DMS 273 (cell line): ENCODE measurements around the gene PPIE.
A peak's percentile ranks its signal among the peaks of the same experiment; 100 is the strongest.
"Not testable (repeated sequence)": the region's sequence is repeated elsewhere in the genome, so short reads cannot be mapped to it uniquely, and the experiment has no call there.

ENCODE experiments used
- DNase-seq: peaks from one replicate; lab custom pipeline; 2025; ENCODE audit not compliant: unreplicated experiment; lab: John Stamatoyannopoulos, UW

The PPIE gene

GRCh38 chr1:39757501-39757900, 18.8 kb downstream of the PPIE start:
- DNase-seq = no peak

GRCh38 chr1:39758556-39759435, 20.1 kb downstream of the PPIE start:
- DNase-seq = no peak

GRCh38 chr1:39759436-39759726, 20.7 kb downstream of the PPIE start:
- no peak for DNase-seq

- DNase-seq = peak; percentile 90
Observed at GRCh38 chr1:39760074-39761008, 21.7 kb downstream of the PPIE start.

- no peak for DNase-seq
Observed at GRCh38 chr1:39761016-39761415, 22.3 kb downstream of the PPIE start.

- DNase-seq = peak; percentile 88
Observed at GRCh38 chr1:39761557-39762260, 23.0 kb downstream of the PPIE start.

- DNase-seq = no peak
Observed at GRCh38 chr1:39762550-39763540, 24.2 kb downstream of the PPIE start.

GRCh38 chr1:39763619-39764374, 25.1 kb downstream of the PPIE start:
- DNase-seq = not testable (repeated sequence)

GRCh38 chr1:39764512-39764911, 25.8 kb downstream of the PPIE start:
- DNase-seq = not testable (repeated sequence)

- not testable (repeated sequence) for DNase-seq
Observed at GRCh38 chr1:39766466-39766865, 27.8 kb downstream of the PPIE start.

- not testable (repeated sequence) for DNase-seq
Observed at GRCh38 chr1:39769502-39769901, 30.8 kb downstream of the PPIE start.

- DNase-seq = not testable (repeated sequence)
Observed at GRCh38 chr1:39770100-39771021, 31.7 kb downstream of the PPIE start.

GRCh38 chr1:39771022-39771532, 32.4 kb downstream of the PPIE start, which contains the start of gene OXCT2:
TSS of gene OXCT2 (minus strand) at chr1:39771348. CDS start at chr1:39771255, 93 bp downstream.
- not testable (repeated sequence) for DNase-seq

GRCh38 chr1:39773369-39773979, 34.8 kb downstream of the PPIE start:
- not testable (repeated sequence) for DNase-seq

GRCh38 chr1:39775141-39775540, 36.5 kb downstream of the PPIE start:
- not testable (repeated sequence) for DNase-seq

- DNase-seq = not testable (repeated sequence)
Observed at GRCh38 chr1:39775676-39776399, 37.2 kb downstream of the PPIE start.

GRCh38 chr1:39776400-39776713, 37.7 kb downstream of the PPIE start:
- no peak for DNase-seq
